DMS114 treated with DMSO at 0.1 percent for 48 hours (cell line): Measurements from ENCODE around the gene TRMU.

Experiments
- DNase-seq: peaks from one replicate; lab custom pipeline; 2025; ENCODE audit not compliant: unreplicated experiment; lab: John Stamatoyannopoulos, UW

Gene TRMU

GRCh38 chr22:46406349-46406748 is 70.8 kb downstream of the TRMU start:
- DNase-seq, result no peak

- no peak for DNase-seq
Observed at GRCh38 chr22:46406791-46407190, 71.3 kb downstream of the TRMU start.
